Measurements from ENCODE around the gene SUN2. TPM values are rescaled to one million over a fixed set of nuclear protein-coding genes. Genes with fewer than 3 reads are reported as not detected.

The SUN2 gene
- total RNA-seq, 1 experiment from 2014 or later = 66.3 TPM

DNA sequence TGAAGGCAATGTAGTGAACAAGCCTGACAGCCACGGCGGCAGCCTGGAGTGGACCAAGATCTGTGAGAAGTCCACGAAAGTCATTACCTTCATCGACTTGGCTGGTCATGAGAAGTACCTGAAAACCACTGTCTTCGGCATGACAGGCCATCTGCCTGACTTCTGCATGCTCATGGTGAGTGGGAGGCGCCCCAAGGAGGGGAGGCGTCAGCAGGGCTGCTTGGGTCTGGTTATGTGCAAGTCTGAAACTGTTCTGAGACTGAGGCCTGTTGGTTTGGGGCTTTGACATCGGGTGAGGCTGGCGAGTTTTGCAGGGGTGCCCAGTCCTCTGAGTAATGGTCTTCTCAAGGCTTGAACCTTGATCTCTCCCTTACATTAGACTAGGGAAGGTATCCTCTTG is 39.0 kb downstream of the SUN2 start:
- Mint-ChIP-seq H3K9me3 (ENCODE audit: low read depth, unreplicated experiment) (no peaks in the 10 kb centered on the region), H3K27me3 (ENCODE audit: unreplicated experiment) (no peaks in the 10 kb centered on the region), H3K4me3 (ENCODE audit: low read depth, unreplicated experiment) (no peak overlapping the region), H3K4me1 (ENCODE audit: low read depth, unreplicated experiment) (peaks cover 48% of the 10 kb centered on the region), H3K36me3 (ENCODE audit: insufficient read depth, unreplicated experiment) (peaks cover 48% of the 10 kb centered on the region), H3K27ac (ENCODE audit: unreplicated experiment) (no peak overlapping the region)
- TF ChIP-seq, protein P1, sequence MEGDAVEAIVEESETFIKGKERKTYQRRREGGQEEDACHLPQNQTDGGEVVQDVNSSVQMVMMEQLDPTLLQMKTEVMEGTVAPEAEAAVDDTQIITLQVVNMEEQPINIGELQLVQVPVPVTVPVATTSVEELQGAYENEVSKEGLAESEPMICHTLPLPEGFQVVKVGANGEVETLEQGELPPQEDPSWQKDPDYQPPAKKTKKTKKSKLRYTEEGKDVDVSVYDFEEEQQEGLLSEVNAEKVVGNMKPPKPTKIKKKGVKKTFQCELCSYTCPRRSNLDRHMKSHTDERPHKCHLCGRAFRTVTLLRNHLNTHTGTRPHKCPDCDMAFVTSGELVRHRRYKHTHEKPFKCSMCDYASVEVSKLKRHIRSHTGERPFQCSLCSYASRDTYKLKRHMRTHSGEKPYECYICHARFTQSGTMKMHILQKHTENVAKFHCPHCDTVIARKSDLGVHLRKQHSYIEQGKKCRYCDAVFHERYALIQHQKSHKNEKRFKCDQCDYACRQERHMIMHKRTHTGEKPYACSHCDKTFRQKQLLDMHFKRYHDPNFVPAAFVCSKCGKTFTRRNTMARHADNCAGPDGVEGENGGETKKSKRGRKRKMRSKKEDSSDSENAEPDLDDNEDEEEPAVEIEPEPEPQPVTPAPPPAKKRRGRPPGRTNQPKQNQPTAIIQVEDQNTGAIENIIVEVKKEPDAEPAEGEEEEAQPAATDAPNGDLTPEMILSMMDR (IDR thresholded peaks at IDR 0.05; ENCODE audit: unreplicated experiment) = no peak
- no peak for DNase-seq
- intact Hi-C loops (cut with micrococcal nuclease; ENCODE audit: unreplicated experiment) = no loop called here
- BruUV-seq (replicated peaks) = no TSS peak
- CTCF ChIA-PET = no interaction called here

DNA sequence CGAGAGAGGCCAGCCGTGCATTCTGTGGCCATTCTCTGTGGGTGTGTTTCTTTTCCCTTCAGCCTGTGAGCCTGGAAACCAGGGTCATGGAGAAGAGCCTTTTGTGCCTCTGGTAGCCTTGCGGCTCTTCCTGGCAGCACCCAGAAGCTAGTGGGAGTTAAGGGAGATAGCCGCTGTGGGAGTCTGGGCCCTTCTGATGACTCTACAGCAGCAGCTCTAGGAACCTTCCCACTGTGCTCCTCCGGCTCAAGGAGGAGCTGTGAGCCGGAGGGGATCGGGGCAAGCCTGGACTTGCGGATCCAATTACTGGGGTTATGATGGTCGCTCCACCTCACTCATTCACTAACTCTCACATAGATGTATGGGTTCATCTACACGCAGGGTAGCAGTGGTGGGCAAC is 39.5 kb downstream of the SUN2 start:
- no TSS peak for BruUV-seq (replicated peaks)
- CTCF ChIA-PET = no interaction called here
- no peak overlapping the region for H3K4me3 Mint-ChIP-seq (ENCODE audit: low read depth, unreplicated experiment)

DNA sequence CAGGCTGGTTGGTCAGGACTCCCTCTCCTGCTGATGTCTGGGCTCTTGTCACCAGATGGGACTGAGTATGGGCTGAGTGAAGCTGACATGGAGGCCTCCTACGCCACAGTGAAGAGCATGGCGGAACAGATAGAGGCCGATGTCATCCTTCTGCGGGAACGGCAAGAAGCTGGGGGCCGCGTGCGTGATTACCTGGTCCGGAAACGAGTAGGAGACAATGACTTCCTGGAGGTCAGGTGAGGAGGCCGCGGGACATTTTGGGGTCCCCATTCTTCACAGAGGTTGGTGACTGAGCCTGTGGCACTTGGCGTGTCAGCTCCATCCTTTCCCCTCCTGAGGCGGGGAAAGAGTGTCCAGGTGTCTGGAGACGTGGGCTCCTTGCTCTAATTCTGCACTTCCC is 39.9 kb downstream of the SUN2 start:
- no TSS peak for BruUV-seq (replicated peaks)
- DNase-seq = no peak
- no peaks in the 10 kb centered on the region for H3K9me3 Mint-ChIP-seq (ENCODE audit: low read depth, unreplicated experiment)
- no peak overlapping the region for H3K4me3 Mint-ChIP-seq (ENCODE audit: low read depth, unreplicated experiment)
- intact Hi-C loops (cut with micrococcal nuclease; ENCODE audit: unreplicated experiment) = no loop called here
- no peak overlapping the region for H3K27ac Mint-ChIP-seq (ENCODE audit: unreplicated experiment)
- H3K4me1 Mint-ChIP-seq (ENCODE audit: low read depth, unreplicated experiment) = peaks cover 52% of the 10 kb centered on the region
- H3K27me3 Mint-ChIP-seq (ENCODE audit: unreplicated experiment) = no peaks in the 10 kb centered on the region
- CTCF ChIA-PET = no interaction called here
- peaks cover 54% of the 10 kb centered on the region for H3K36me3 Mint-ChIP-seq (ENCODE audit: insufficient read depth, unreplicated experiment)
- TF ChIP-seq, protein P1 (IDR thresholded peaks at IDR 0.05; ENCODE audit: unreplicated experiment) = no peak

More for the DNA sequence above, 39.5 kb downstream of the SUN2 start:
- H3K4me1 Mint-ChIP-seq (ENCODE audit: low read depth, unreplicated experiment) = peaks cover 48% of the 10 kb centered on the region
- intact Hi-C loops (cut with micrococcal nuclease; ENCODE audit: unreplicated experiment) = no loop called here
- no peak for DNase-seq
- peaks cover 50% of the 10 kb centered on the region for H3K36me3 Mint-ChIP-seq (ENCODE audit: insufficient read depth, unreplicated experiment)
- H3K27ac Mint-ChIP-seq (ENCODE audit: unreplicated experiment) = no peak overlapping the region
- H3K9me3 Mint-ChIP-seq (ENCODE audit: low read depth, unreplicated experiment) = no peaks in the 10 kb centered on the region
- TF ChIP-seq, protein P1 (IDR thresholded peaks at IDR 0.05; ENCODE audit: unreplicated experiment) = no peak
- H3K27me3 Mint-ChIP-seq (ENCODE audit: unreplicated experiment) = no peaks in the 10 kb centered on the region

DNA sequence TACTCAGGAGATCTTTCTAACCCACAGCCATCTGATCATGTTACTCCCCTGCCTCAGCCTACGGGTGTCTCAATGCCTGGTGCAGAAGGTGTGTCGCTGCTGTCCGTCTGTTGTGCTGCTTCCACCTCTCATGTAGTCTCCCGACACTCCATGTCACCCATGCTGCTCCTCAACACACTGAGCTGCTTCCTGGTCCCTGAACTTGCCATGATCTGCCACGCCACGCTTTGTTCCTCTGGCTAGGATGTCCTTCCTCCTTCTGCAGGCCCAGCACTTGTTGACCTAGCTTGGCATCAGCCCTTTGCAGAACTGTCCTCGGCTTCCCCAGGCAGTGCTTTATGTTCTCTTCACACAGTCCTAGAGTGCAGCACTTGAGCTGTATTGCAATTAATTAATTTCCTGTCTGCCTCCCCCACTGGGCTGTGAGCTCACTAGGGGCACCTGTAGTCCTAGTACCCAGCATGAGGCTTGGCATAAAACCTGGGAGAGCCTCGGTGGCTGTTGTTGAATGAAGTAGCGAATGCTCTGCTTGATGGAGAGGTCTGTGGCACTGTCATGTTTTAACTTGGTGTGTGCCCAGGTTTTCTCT is 40.5 kb downstream of the SUN2 start:
- CTCF ChIA-PET = interaction anchor here (0.6 kb wide), 1 partner anchor 145 kb away, joined by 5 read pairs; the partner anchor contains the start of gene DMC1

More for the DNA sequence above, 40.5 kb downstream of the SUN2 start:
- TF ChIP-seq, protein P1 (IDR thresholded peaks at IDR 0.05; ENCODE audit: unreplicated experiment) = no peak
- no TSS peak for BruUV-seq (replicated peaks)
- Mint-ChIP-seq H3K4me1 (ENCODE audit: low read depth, unreplicated experiment) (peaks cover 57% of the 10 kb centered on the region), H3K27me3 (ENCODE audit: unreplicated experiment) (no peaks in the 10 kb centered on the region), H3K36me3 (ENCODE audit: insufficient read depth, unreplicated experiment) (peaks cover 55% of the 10 kb centered on the region), H3K9me3 (ENCODE audit: low read depth, unreplicated experiment) (no peaks in the 10 kb centered on the region), H3K4me3 (ENCODE audit: low read depth, unreplicated experiment) (no peak overlapping the region), H3K27ac (ENCODE audit: unreplicated experiment) (no peak overlapping the region)
- intact Hi-C loops (cut with micrococcal nuclease; ENCODE audit: unreplicated experiment) = no loop called here
- DNase-seq = no peak

Measured in Calu3 (cell line).